Adrenal gland (tissue), 5 donors: ENCODE measurements around the gene RBM34.

Experiments used
- CTCF ChIP-seq, 6 experiments: fragments of 450-650 bp in 4 of 6; fragments of 200-600 bp in 2 of 6; sonication (generic) in 1 of 6; IDR thresholded peaks; 1 replicate in 5 of 6; 2 replicates in 1 of 6; pipeline versions ENCODE4 v1.5.1 to v1.8.0; 2016 to 2021; ENCODE audit warnings: antibody characterized with exemption in 6 of 6, mild to moderate bottlenecking in 2 of 6, moderate library complexity in 1 of 6
- POLR2A ChIP-seq, 2 donors: fragments of 450-650 bp; IDR thresholded peaks; one replicate each; pipeline ENCODE4 v1.6.1; 2017; ENCODE audit warnings: antibody characterized with exemption in 2 of 2, mild to moderate bottlenecking in 2 of 2, moderate library complexity in 1 of 2
- donor health status: DM: no; HTN: no; CAD: no.

- TF ChIP-seq POLR2A (IDR thresholded peaks at IDR 0.05) (no peak), CTCF (IDR thresholded peaks at IDR 0.05) (no peak)
Measured at GRCh38 chr1:235098991-235099390, 62.1 kb downstream of the RBM34 start.
